G401 (cell line): ENCODE results near the gene SMIM41. TPM values are rescaled to one million over a fixed set of nuclear protein-coding genes. Genes with fewer than 3 reads are reported as not detected.

Source experiments
- DNase-seq: peaks from one replicate; pipeline ENCODE4 v3.0.0-alpha.2; 2015; ENCODE audit warnings: low spot score
- in situ Hi-C: cut with HindIII; loops from 2 replicates; pipeline ENCODE4 v1.10.0; 2016; ENCODE audit warnings: low sequenced_read_pairs, mixed read lengths
- total RNA-seq: library from RNA; depleted of rRNA; stranded (reverse); fragments of >200 nt; shearing (Covaris generic); gene quantifications from 2 replicates; pipeline ENCODE4 v1.2.3, GENCODE V29; 2014

SMIM41 gene
- total RNA-seq, 1 experiment from 2014 or later: not detected

GRCh38 chr12:52061470-52062166 is 17.9 kb upstream of the SMIM41 start:
- in situ Hi-C loops: no loop called here

GRCh38 chr12:52062167-52063081 is 17.1 kb upstream of the SMIM41 start:
- no peak for DNase-seq
- in situ Hi-C loops: no loop called here

More at GRCh38 chr12:52061470-52062166, 17.9 kb upstream of the SMIM41 start:
- no peak for DNase-seq

- DNase-seq: peak; percentile 26
- in situ Hi-C loops: no loop called here
Measured at GRCh38 chr12:52063082-52063924, 16.2 kb upstream of the SMIM41 start.

GRCh38 chr12:52063981-52064649 is 15.4 kb upstream of the SMIM41 start:
- in situ Hi-C loops: no loop called here
- no peak for DNase-seq

- in situ Hi-C loops: no loop called here
- DNase-seq: no peak
Measured at GRCh38 chr12:52066346-52067080, 13.0 kb upstream of the SMIM41 start.

- no peak for DNase-seq
- in situ Hi-C loops: no loop called here
Measured at GRCh38 chr12:52067081-52067374, 12.5 kb upstream of the SMIM41 start.

- DNase-seq: peak; percentile 95
- in situ Hi-C loops: no loop called here
Measured at GRCh38 chr12:52069327-52070184, 9.9 kb upstream of the SMIM41 start, which contains the start of gene ATG101. ATG101 (plus strand) TSS chr12:52069978; CDS start chr12:52073651, 3,673 bp downstream.

- in situ Hi-C loops: no loop called here
- no peak for DNase-seq
Measured at GRCh38 chr12:52070185-52070925, 9.1 kb upstream of the SMIM41 start.

- in situ Hi-C loops: no loop called here
- no peak for DNase-seq
Measured at GRCh38 chr12:52073531-52074381, 5.7 kb upstream of the SMIM41 start.

GRCh38 chr12:52074971-52075724 is 4.4 kb upstream of the SMIM41 start:
- no peak for DNase-seq
- in situ Hi-C loops: no loop called here

- in situ Hi-C loops: no loop called here
Measured at GRCh38 chr12:52076811-52077210, 2.7 kb upstream of the SMIM41 start.

GRCh38 chr12:52078276-52078675 is 1.2 kb upstream of the SMIM41 start:
- no peak for DNase-seq
- in situ Hi-C loops: no loop called here

More at GRCh38 chr12:52076811-52077210, 2.7 kb upstream of the SMIM41 start:
- DNase-seq: no peak

- no peak for DNase-seq
- in situ Hi-C loops: no loop called here
Measured at GRCh38 chr12:52080403-52081251, 1.1 kb downstream of the SMIM41 start.

GRCh38 chr12:52081263-52081733 is 1.8 kb downstream of the SMIM41 start:
- in situ Hi-C loops: no loop called here
- DNase-seq: no peak
